Measurements from ENCODE around the gene RASGRP4.

Gene RASGRP4

DNA sequence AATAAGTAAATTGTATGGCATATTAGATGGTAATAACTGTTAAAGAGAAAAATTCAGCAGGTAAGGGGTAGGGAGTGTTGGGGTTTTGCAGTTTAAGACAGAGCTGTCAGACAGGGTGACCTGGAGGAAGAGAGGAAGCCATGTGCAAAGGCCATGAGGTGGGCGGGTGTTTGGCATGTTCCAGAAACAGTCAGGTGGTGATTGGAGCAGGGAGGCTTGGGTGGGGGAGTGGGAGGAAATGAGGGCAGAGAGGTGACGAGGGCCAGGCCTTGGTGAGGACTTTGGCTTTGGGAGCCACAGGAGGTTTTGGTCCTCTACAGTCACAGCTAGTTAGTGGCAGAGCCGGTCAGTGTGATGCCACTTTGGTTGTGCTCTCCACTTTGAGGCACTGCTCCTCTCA is 27.6 kb upstream of the RASGRP4 start:
- Mint-ChIP-seq H3K9me3 (no peaks in the 10 kb centered on the region), H3K27ac (no peak overlapping the region), H3K4me1 (ENCODE audit: low read depth) (peaks cover 3% of the 10 kb centered on the region), H3K27me3 (ENCODE audit: low read depth) (no peaks in the 10 kb centered on the region), H3K36me3 (ENCODE audit: low read depth) (no peaks in the 10 kb centered on the region), H3K4me3 (no peak overlapping the region)

DNA sequence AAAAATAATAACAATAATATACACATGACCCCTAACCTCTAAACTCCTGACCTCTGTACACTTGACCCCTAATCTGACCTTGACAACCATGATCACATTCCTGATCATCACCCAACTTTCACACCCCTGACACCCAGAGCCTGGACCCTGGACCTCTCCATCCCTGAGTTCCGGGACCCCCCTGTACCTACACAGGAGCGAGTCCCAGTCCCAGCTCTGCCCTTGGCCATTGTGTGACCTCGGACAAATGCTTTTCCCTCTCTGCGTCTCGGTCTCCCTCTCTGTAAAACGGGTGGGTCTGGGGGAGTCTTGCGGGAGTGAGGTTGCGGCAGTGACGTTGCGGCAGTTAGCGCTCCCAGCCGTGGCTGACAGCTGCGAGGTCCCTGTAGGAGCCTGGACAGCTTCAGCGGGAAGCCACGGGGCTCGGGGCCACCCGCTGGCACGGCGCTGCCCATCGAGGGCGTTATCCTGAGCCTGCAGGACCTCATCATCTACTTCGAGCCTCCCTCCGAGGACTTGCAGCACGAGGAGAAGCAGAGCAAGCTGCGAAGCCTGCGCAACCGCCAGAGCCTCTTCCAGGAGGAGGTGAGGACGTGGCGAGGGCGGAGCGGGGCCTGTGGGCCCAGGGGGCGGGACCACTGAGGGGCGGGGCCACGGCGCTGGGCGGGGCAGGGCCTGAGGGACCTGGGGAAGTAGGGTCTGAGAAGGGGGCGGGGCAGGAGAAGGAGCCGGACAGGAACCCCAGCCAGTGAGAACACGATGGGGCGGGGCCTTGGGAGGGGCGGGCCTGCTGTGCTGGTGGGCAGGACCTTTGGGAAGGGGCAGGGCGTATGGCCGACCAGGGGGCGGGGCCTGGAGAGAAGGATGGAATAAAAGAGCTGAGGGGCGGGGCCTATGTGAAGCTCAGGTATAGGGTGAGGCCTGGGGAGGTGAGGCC is 26.7 kb upstream of the RASGRP4 start:
- H3K36me3 Mint-ChIP-seq (ENCODE audit: low read depth) = no peaks in the 10 kb centered on the region
- H3K27me3 Mint-ChIP-seq (ENCODE audit: low read depth) = no peaks in the 10 kb centered on the region
- H3K27ac Mint-ChIP-seq = no peak overlapping the region
- H3K9me3 Mint-ChIP-seq = no peaks in the 10 kb centered on the region
- H3K4me3 Mint-ChIP-seq = no peak overlapping the region
- H3K4me1 Mint-ChIP-seq (ENCODE audit: low read depth) = peaks cover 3% of the 10 kb centered on the region

DNA sequence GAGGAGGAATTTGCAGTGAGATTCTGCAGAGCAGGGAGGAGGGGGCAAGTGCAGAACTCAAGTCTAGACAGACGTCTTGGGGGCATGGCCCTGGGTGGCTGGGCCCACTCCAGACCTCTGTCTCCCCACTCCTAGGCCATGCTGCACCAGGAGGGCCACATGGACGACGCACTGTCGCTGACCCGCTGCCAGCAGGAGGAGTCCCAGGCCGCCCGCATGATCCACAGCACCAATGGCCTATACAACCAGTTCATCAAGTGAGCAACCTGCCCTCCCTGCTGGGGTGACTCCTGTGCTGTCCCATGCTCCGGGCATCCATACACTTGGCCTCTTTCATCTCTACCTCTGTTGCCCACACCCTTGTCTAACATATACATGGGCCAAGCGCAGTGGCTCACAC is 25.6 kb upstream of the RASGRP4 start:
- H3K27ac Mint-ChIP-seq = no peak overlapping the region
- no peaks in the 10 kb centered on the region for H3K36me3 Mint-ChIP-seq (ENCODE audit: low read depth)
- H3K9me3 Mint-ChIP-seq = no peaks in the 10 kb centered on the region
- H3K27me3 Mint-ChIP-seq (ENCODE audit: low read depth) = no peaks in the 10 kb centered on the region
- H3K4me1 Mint-ChIP-seq (ENCODE audit: low read depth) = peaks cover 3% of the 10 kb centered on the region
- no peak overlapping the region for H3K4me3 Mint-ChIP-seq

DNA sequence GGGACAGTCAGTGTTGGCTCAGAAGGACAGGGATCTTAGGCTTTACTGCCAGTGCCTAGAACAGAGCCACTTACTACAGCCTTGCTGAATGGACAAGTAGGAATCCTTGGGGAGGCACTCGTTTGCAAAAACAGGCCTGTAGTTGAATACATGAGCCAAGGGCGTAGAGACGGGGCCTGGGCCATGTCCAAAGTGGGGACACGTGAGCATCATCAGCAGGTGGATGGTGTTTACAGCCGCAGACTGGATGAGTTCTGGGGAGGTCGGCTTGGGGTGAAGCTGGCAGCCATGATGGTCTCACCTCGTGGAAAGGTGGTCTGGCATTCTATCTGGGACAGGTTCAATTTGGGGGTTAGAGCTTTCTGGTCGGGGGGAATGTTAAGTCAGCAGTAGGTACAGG is 25.0 kb upstream of the RASGRP4 start:
- H3K4me1 Mint-ChIP-seq (ENCODE audit: low read depth) = peaks cover 4% of the 10 kb centered on the region
- no peaks in the 10 kb centered on the region for H3K27me3 Mint-ChIP-seq (ENCODE audit: low read depth)
- H3K9me3 Mint-ChIP-seq = no peaks in the 10 kb centered on the region
- no peak overlapping the region for H3K4me3 Mint-ChIP-seq
- H3K27ac Mint-ChIP-seq = no peak overlapping the region
- no peaks in the 10 kb centered on the region for H3K36me3 Mint-ChIP-seq (ENCODE audit: low read depth)

DNA sequence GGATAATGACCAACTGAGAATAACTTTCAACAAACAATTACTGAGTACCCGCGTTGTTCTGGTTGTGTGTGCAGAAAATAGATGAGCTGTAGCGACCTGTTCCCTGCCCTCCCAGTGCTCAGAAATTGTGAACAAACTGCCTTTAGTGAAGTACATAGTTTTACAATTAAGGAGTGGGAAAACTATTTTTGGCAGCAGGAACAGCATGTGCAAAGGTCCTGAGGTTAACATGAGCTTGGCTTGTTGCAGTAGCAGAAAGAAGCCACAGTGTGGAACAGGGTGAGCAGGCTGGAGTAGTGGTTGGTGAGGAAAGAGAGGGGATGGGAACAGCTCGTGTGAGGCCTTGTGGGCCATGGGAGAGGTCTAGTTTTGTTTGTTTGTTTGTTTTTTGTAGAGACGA is 23.5 kb upstream of the RASGRP4 start:
- H3K27ac Mint-ChIP-seq = no peak overlapping the region
- no peak overlapping the region for H3K4me3 Mint-ChIP-seq
- H3K4me1 Mint-ChIP-seq (ENCODE audit: low read depth) = peaks cover 6% of the 10 kb centered on the region
- no peaks in the 10 kb centered on the region for H3K9me3 Mint-ChIP-seq
- no peaks in the 10 kb centered on the region for H3K36me3 Mint-ChIP-seq (ENCODE audit: low read depth)
- no peaks in the 10 kb centered on the region for H3K27me3 Mint-ChIP-seq (ENCODE audit: low read depth)

DNA sequence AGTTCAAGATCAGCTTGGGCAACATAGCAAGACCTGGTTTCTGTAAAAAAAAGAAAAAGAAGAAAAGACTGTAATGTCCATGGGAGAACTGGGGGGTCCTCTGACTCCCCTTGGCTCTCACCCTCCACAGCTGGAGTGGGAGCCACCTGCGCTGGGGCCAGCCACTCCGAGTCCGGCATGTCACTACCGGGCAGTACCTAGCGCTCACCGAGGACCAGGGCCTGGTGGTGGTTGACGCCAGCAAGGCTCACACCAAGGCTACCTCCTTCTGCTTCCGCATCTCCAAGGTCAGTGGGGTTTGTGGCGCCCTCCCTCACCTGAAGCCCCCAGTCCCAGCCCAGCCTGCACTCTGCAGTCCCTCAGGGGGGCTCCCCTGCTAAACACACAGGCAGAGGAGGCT is 22.2 kb upstream of the RASGRP4 start:
- Mint-ChIP-seq H3K4me3 (no peak overlapping the region), H3K9me3 (no peaks in the 10 kb centered on the region), H3K4me1 (ENCODE audit: low read depth) (peaks cover 3% of the 10 kb centered on the region), H3K27me3 (ENCODE audit: low read depth) (no peaks in the 10 kb centered on the region), H3K36me3 (ENCODE audit: low read depth) (no peaks in the 10 kb centered on the region), H3K27ac (no peak overlapping the region)

DNA sequence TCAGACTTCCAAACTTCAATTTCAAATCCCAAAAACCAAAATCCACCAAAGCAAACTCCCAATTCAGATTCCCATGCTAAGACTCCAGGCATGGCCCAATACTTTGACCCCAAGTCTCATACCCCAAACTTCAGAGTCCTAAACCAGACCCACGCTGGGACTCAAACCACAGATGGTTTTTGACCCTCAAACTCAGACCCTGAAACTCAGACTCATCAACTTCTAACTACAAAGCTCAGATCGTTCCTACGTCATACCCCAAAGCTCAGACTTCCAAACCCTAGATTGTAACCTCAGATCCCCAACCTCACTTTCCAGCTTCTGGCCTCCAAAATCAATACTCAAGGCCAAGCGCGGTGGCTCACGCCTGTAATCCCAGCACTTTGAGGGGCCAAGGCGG is 19.3 kb upstream of the RASGRP4 start:
- H3K4me3 Mint-ChIP-seq = no peak overlapping the region
- H3K27ac Mint-ChIP-seq = no peak overlapping the region
- H3K27me3 Mint-ChIP-seq (ENCODE audit: low read depth) = no peaks in the 10 kb centered on the region
- H3K9me3 Mint-ChIP-seq = no peaks in the 10 kb centered on the region
- peaks cover 7% of the 10 kb centered on the region for H3K4me1 Mint-ChIP-seq (ENCODE audit: low read depth)
- no peaks in the 10 kb centered on the region for H3K36me3 Mint-ChIP-seq (ENCODE audit: low read depth)

DNA sequence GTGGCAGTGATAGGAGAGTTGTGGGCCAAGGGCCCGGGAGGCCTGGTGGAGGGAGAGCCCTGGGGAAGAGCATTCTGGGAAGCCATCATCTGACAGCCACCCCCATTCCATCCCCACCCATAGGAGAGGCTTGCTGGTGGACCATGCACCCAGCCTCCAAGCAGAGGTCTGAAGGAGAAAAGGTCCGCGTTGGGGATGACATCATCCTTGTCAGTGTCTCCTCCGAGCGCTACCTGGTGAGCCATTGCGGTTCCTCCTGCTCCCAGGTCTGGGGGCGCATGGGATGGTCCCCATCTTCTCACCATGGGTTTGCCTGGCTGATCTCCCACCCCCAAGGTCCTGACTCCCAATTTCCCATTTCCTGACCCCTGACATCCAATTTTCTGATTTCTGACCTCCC is 18.0 kb upstream of the RASGRP4 start:
- no peaks in the 10 kb centered on the region for H3K36me3 Mint-ChIP-seq (ENCODE audit: low read depth)
- H3K27me3 Mint-ChIP-seq (ENCODE audit: low read depth) = no peaks in the 10 kb centered on the region
- peaks cover 7% of the 10 kb centered on the region for H3K4me1 Mint-ChIP-seq (ENCODE audit: low read depth)
- no peaks in the 10 kb centered on the region for H3K9me3 Mint-ChIP-seq
- H3K4me3 Mint-ChIP-seq = no peak overlapping the region
- no peak overlapping the region for H3K27ac Mint-ChIP-seq

DNA sequence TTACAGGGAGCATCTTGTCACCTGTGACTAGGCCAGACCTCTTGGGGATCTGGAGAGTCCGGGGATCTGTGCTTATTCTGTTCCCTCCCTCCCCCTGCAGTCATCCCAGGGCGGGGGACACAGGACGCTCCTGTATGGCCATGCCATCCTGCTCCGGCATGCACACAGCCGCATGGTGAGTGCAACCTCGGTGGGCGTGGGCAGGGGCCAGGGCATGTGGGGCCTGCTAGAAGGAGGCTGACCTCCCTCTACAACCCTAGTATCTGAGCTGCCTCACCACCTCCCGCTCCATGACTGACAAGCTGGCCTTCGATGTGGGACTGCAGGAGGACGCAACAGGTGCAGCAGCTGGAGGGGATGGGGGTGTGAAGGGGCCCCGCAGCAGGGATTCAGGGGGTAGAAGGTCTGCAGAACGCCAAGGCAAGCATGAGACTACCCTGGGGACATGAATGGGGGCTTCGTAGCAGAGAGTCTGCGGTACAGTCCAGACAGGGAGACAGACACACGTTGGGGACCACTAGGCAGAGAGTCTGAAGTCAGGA is 17.5 kb upstream of the RASGRP4 start:
- peaks cover 7% of the 10 kb centered on the region for H3K4me1 Mint-ChIP-seq (ENCODE audit: low read depth)
- no peaks in the 10 kb centered on the region for H3K9me3 Mint-ChIP-seq

DNA sequence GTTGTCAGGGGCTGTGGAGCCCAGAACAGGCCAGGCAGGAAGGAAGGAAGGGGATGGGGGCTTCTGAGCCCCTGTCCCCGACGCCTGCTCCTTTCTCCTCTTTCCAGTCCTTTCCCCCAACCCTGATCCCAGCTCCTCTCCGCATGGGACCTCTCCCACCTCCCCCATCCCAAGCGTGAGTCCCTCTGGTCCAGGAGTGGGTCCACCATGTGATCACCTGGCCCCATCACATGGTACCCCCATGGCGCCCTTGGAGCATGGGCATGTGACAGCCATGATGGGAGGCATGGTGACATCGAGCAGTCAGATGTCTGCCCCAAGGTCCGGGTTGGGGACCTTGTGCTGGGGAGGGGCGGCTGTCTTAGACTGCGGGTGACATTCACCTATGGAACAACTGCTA is 16.7 kb upstream of the RASGRP4 start:
- no peaks in the 10 kb centered on the region for H3K36me3 Mint-ChIP-seq (ENCODE audit: low read depth)
- H3K4me1 Mint-ChIP-seq (ENCODE audit: low read depth) = peaks cover 7% of the 10 kb centered on the region
- no peaks in the 10 kb centered on the region for H3K9me3 Mint-ChIP-seq
- no peak overlapping the region for H3K27ac Mint-ChIP-seq
- no peak overlapping the region for H3K4me3 Mint-ChIP-seq
- no peaks in the 10 kb centered on the region for H3K27me3 Mint-ChIP-seq (ENCODE audit: low read depth)

More for the DNA sequence above, 17.5 kb upstream of the RASGRP4 start:
- H3K4me3 Mint-ChIP-seq = no peak overlapping the region
- H3K36me3 Mint-ChIP-seq (ENCODE audit: low read depth) = no peaks in the 10 kb centered on the region
- no peak overlapping the region for H3K27ac Mint-ChIP-seq
- no peaks in the 10 kb centered on the region for H3K27me3 Mint-ChIP-seq (ENCODE audit: low read depth)

DNA sequence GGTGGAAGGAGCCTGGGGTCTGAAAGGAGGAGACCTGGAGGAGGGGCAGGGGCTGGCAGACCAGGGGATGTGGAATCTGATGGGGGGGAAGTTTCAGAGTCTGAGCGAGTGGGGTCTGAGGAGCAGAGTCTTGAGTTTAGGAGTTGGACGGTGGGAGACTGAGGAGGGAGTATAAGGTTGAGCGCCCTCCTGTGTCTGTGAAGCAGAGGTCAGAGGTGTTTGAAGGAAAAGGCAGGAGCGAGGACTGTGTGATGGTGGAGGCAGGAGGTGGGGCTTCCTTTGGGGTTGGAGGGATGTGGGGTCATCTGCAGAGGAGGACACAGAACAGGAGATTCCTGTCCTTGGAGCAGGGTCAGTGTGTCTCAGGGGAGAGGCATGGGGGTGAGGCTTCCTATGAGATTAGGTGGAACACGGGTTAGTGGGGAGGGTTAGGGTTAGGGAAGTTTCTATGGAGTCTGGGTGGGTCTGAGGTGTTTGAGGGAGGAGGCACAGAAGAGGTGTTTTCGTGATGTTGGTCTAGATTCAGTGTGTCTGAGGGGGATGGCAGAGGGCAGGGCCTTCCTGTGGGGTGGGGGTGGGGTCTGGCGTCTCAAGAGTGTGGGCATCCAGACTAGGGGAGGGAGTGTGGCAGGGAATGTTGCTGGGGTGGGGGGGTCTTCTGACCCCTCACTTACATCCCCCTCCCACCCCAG is 15.8 kb upstream of the RASGRP4 start:
- H3K27ac Mint-ChIP-seq = peak overlapping the region; percentile 36
- H3K36me3 Mint-ChIP-seq (ENCODE audit: low read depth) = no peaks in the 10 kb centered on the region
- peaks cover 7% of the 10 kb centered on the region for H3K4me1 Mint-ChIP-seq (ENCODE audit: low read depth)
- no peak overlapping the region for H3K4me3 Mint-ChIP-seq
- H3K27me3 Mint-ChIP-seq (ENCODE audit: low read depth) = no peaks in the 10 kb centered on the region
- no peaks in the 10 kb centered on the region for H3K9me3 Mint-ChIP-seq

DNA sequence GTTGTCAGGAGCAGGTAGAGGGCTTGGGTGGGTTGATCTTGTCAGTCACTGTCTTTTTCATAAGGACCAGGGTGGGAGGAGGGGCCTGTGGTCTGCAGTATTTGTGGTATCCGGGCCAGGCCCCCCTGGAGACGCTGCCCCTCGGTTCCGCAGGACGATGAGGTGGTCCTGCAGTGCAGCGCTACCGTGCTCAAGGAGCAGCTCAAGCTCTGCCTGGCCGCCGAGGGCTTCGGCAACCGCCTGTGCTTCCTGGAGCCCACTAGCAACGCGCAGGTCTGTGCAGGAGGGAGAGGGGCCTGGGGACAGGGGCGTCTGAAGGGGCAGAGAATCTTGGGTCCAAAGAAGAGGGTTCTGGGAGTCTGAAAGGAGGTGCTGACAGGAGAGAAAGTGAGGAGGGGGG is 14.6 kb upstream of the RASGRP4 start:
- Mint-ChIP-seq H3K4me3 (no peak overlapping the region), H3K4me1 (ENCODE audit: low read depth) (peaks cover 3% of the 10 kb centered on the region), H3K9me3 (no peaks in the 10 kb centered on the region), H3K27me3 (ENCODE audit: low read depth) (no peaks in the 10 kb centered on the region), H3K36me3 (ENCODE audit: low read depth) (no peaks in the 10 kb centered on the region), H3K27ac (no peak overlapping the region)

DNA sequence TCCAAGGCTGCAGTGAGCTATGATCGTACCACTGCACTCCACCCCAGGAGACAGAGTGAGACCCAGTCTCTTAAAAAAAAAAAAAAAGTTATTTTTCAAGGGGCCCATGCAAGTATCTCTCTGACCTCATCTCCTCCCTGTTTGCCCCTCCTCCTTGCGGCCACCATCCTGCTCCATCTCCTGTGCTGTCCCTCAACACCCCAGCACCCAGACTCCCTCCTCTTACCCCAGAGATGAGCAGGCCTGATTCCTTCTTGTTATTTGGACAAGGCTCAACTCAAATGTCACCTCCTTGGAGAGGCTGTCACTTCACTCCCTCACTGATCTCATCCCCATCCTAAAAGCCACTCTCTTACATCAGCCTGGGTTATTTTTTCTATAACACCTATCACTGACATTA is 11.9 kb upstream of the RASGRP4 start:
- peaks cover 9% of the 10 kb centered on the region for H3K4me1 Mint-ChIP-seq (ENCODE audit: low read depth)
- H3K4me3 Mint-ChIP-seq = no peak overlapping the region
- H3K27ac Mint-ChIP-seq = no peak overlapping the region
- H3K27me3 Mint-ChIP-seq (ENCODE audit: low read depth) = peaks cover 5% of the 10 kb centered on the region
- no peaks in the 10 kb centered on the region for H3K36me3 Mint-ChIP-seq (ENCODE audit: low read depth)
- H3K9me3 Mint-ChIP-seq = no peaks in the 10 kb centered on the region

DNA sequence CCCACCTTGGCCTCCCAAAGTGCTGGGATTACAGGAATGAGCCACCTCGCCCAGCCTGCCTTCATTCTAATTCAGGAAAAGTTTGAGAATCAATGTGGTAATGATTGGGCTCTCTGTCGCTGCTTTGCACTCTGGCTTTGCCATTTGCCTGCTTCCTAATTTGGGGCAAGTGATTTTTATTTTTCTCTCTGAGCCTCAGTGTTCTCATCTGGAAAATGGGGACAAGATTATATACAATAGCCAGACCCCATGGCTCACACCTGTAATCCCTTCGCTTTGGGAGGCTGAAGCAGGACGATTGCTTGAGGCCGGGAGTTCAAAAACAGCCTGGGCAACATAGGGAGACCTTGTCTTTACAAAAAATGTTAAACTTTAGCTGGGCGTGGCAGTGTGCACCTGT is 11.3 kb upstream of the RASGRP4 start:
- no peaks in the 10 kb centered on the region for H3K36me3 Mint-ChIP-seq (ENCODE audit: low read depth)
- no peak overlapping the region for H3K4me3 Mint-ChIP-seq
- no peaks in the 10 kb centered on the region for H3K9me3 Mint-ChIP-seq
- peaks cover 5% of the 10 kb centered on the region for H3K27me3 Mint-ChIP-seq (ENCODE audit: low read depth)
- no peak overlapping the region for H3K27ac Mint-ChIP-seq
- peaks cover 9% of the 10 kb centered on the region for H3K4me1 Mint-ChIP-seq (ENCODE audit: low read depth)

DNA sequence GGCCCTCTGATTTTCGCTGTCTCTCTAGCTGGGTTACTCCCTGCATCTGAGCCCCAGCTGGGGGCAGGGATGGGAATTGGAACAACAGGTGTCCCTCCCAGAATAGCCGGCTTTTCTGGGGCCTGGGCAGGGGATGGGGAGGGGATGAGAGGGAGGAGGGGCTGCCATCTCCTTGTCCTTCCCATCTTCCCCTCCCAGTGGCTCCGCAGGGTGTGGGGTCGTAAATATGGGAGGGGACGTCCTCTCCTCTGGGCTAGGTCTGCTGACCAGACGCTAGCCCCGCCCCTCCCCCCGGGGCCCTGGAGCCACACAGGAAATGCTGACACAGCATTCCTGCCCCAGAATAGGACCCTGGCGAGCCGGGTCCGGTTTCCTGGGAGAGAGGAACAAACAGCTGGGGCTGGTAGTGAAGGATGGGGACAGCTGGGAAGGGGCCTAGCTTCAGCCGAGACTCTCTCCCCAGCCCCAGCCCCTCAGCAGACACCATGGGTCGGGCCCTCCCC is 8.6 kb upstream of the RASGRP4 start:
- Mint-ChIP-seq H3K27ac (no peak overlapping the region), H3K36me3 (ENCODE audit: low read depth) (no peaks in the 10 kb centered on the region), H3K27me3 (ENCODE audit: low read depth) (peaks cover 5% of the 10 kb centered on the region), H3K4me3 (peak overlapping the region; percentile 63), H3K9me3 (no peaks in the 10 kb centered on the region), H3K4me1 (ENCODE audit: low read depth) (peaks cover 8% of the 10 kb centered on the region)

All from T-helper 1 cell treated with Interleukin-12 subunit alpha and Interleukin-12 subunit beta and Interleukin-4 antibody, amounts not matched to agents 30 μg/mL and 1 μg/mL, for 36 hours (primary cell).